Duodenal mucosa (tissue), 2 donors: ENCODE measurements around the gene RASSF4.

Experiments used
- H3K27ac ChIP-seq: one replicate; pipeline ENCODE4 v1.7.0; 2013; ENCODE audit warnings: low read depth, low read length
- H3K27me3 ChIP-seq, 2 donors: one replicate each; pipeline ENCODE4 v1.7.0; 2013; ENCODE audit warnings: low read length in 2 of 2, control low read depth in 1 of 2; ENCODE audit not compliant: insufficient read depth in 2 of 2, control insufficient read depth in 1 of 2
- H3K36me3 ChIP-seq, 2 donors: one replicate each; pipeline ENCODE4 v1.7.0; 2013; ENCODE audit warnings: low read length in 2 of 2, control low read depth in 1 of 2; ENCODE audit not compliant: insufficient read depth in 2 of 2, control insufficient read depth in 1 of 2
- H3K4me1 ChIP-seq, 2 donors: one replicate each; pipeline ENCODE4 v1.7.0; 2013; ENCODE audit warnings: low read length in 2 of 2, control low read depth in 1 of 2; ENCODE audit not compliant: insufficient read depth in 2 of 2, control insufficient read depth in 1 of 2
- H3K4me3 ChIP-seq, 2 donors: one replicate each; pipeline ENCODE4 v1.7.0; 2013; ENCODE audit warnings: low read length in 2 of 2, low read depth in 1 of 2
- H3K9ac ChIP-seq, 2 donors: one replicate each; pipeline ENCODE4 v1.7.0; 2013; ENCODE audit warnings: low read length in 2 of 2, low read depth in 1 of 2
- H3K9me3 ChIP-seq, 2 donors: one replicate each; pipeline ENCODE4 v1.7.0; 2013; ENCODE audit warnings: low read length in 2 of 2, control low read depth in 1 of 2; ENCODE audit not compliant: control insufficient read depth in 1 of 2

RASSF4 gene

DNA sequence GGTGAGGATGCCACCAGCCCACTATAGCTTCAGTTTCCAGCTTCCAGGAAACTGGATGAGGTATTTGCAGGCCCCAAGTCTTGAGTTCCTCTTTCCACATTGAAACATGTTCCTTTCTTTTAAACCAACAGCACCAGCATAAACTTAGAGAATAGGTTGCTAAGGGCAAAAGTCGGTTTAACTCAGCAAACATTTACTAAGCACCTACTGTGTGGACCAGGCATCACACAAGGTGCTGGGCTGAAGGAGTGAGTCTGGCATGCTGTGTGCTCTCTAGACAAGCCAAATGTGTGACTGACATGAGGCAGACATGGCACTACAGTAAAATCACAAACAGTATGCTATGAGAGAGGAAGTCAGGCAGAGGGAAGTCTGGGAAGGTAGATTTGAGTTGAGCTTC, 11.0 kb upstream of the RASSF4 start:
- no peak overlapping the region for H3K27ac ChIP-seq

DNA sequence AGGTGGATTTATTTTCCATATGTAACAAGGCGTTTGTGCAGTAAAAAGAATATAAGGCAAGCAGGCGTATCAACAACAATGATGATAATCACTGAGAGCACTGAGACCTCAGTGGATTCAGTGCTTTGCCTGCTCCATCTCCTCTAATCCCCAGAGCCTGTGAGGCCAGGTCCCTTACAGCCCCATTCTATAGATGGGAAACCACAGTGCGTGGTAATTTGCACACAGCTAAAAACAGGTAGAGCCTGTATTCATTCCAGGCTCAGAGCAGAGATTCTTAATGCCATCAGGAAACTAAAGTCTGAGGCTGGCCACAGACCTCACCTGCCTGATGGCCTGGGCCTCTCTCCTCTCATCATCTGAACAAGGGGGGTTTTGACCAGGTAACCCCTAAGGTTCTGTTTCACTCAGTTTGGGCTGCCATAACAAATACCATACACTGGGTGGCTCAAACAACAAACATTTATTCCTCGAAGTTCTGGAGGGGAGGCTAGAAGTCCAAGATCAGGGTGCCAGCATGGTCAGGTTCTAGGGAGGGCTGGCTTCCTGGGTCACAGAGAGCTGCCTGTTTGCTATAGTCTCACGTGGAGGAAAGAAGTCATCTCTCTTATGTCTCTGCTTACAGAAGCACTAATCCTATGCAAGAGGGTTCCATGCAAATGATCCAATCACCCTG, 10.3 kb upstream of the RASSF4 start:
- Histone ChIP-seq H3K36me3 (peaks cover 0 to 3% of the 10 kb centered on the region in 2 donors), H3K9ac (peak overlapping the region in 1 of 2 donors; percentile 11), H3K4me3 (no peak overlapping the region), H3K27me3 (no peaks in the 10 kb centered on the region), H3K4me1 (peaks cover 32 to 34% of the 10 kb centered on the region in 2 donors), H3K9me3 (peaks cover 0 to 5% of the 10 kb centered on the region in 2 donors), H3K27ac (no peak overlapping the region)

More for the DNA sequence above, 11.0 kb upstream of the RASSF4 start:
- Histone ChIP-seq H3K4me1 (peaks cover 32 to 34% of the 10 kb centered on the region in 2 donors), H3K36me3 (peaks cover 0 to under 1% of the 10 kb centered on the region in 2 donors), H3K9ac (no peak overlapping the region), H3K4me3 (no peak overlapping the region), H3K9me3 (peaks cover 0 to 7% of the 10 kb centered on the region in 2 donors), H3K27me3 (no peaks in the 10 kb centered on the region)

DNA sequence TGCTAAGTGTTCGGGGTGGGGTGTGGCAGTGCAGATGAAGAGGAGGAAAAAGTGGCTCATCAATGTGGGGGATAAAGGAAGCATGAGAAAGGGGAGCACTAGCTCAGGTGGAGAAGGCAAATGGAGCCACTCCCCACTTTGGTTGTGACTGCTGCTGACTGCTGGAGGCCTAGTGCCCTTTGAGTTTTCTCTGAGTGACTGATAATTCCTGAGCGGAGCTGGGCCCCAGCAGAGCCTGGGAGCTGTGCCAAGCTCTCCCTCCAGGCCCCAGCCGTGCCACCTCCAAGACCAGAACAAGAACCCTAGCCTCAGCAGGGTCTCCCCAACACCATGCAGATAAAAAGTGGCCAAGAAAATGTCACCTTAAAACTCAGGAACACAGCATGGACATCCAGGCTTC, 9.7 kb upstream of the RASSF4 start:
- Histone ChIP-seq H3K4me1 (peaks cover 32 to 34% of the 10 kb centered on the region in 2 donors), H3K9me3 (no peaks in the 10 kb centered on the region), H3K36me3 (peaks cover 0 to 3% of the 10 kb centered on the region in 2 donors), H3K27ac (no peak overlapping the region), H3K4me3 (no peak overlapping the region), H3K9ac (peak overlapping the region in 1 of 2 donors; percentile 11), H3K27me3 (no peaks in the 10 kb centered on the region)

DNA sequence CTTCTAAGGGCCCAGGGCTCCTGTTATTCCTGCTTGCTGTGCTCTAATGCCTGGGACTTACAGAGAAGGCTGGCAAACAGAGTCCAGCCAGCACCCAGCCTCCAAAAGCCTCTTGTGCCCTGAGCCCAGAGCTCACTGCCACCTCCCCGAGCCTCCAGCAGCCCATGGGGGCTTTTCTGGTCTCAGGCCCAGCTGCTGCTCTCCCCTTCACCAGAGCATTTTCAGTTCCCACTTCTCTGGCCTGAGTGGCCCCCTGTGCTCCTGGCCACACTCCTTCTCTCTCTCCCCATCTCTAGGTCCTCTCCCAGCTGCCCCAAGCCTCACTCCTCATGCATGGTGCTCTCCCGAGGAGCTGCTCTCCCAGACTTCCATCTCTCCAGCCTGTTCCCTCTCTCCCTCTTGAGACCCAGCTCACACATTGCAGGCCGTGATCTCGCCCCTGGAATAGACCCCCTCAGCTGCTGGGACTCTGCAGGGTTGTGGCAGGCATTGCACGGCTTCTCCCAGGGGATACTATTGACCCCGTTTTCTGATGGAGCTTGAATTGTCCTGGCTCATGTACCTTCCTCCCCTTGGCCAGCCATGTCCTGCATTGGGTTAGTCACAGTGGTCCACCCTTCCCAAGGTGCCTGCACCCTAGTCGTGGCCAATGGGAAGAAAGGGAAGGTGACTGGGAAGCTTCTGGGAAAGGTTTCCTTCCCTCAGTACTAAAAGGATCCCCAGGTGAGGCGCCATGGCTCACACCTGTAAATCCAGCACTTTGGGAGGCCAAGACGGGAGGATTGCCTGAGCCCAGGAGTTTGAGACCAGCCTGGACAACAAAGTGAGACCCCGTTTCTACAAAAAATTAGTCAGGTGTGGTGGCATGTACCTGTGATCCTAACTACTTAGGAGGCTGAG, 9.0 kb upstream of the RASSF4 start:
- H3K27ac ChIP-seq, result no peak overlapping the region

DNA sequence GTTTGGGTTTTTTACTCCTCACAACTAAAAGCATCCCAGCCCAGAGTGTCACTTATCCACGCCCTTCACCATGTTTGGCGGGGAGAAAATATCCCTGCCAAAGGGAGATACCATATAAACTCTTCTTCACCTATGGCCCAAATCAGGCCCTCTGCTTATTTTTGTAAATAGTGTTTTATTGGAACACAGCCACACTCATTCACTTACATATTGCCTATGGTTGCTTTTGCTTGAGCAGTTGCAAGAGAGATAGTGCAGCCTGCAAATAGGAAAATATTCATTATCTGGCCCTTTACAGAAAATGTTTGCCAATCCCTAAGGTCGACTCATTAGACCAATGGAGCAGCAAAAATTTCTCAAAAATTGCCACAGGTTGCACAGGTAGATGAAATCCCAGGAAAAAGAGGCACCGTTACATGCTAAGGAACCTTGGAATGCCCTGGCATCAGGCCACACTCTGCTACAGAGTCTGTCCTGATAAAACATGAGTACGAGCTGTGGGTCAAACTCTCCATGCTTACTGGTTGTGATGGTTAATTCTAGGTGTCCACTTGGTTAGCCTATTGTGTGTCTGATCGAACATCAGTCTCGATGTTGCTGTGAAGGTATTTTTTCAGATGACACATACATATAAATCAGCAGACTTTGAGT, 7.9 kb upstream of the RASSF4 start:
- Histone ChIP-seq H3K27ac (no peak overlapping the region), H3K9ac (no peak overlapping the region), H3K4me1 (peaks cover 26 to 27% of the 10 kb centered on the region in 2 donors), H3K27me3 (no peaks in the 10 kb centered on the region), H3K9me3 (no peaks in the 10 kb centered on the region), H3K4me3 (no peak overlapping the region), H3K36me3 (peaks cover 0 to 12% of the 10 kb centered on the region in 2 donors)

More for the DNA sequence above, 9.0 kb upstream of the RASSF4 start:
- Histone ChIP-seq H3K9me3 (no peaks in the 10 kb centered on the region), H3K9ac (no peak overlapping the region), H3K4me3 (no peak overlapping the region), H3K4me1 (peaks cover 32 to 34% of the 10 kb centered on the region in 2 donors), H3K27me3 (no peaks in the 10 kb centered on the region), H3K36me3 (peaks cover 0 to 4% of the 10 kb centered on the region in 2 donors)

DNA sequence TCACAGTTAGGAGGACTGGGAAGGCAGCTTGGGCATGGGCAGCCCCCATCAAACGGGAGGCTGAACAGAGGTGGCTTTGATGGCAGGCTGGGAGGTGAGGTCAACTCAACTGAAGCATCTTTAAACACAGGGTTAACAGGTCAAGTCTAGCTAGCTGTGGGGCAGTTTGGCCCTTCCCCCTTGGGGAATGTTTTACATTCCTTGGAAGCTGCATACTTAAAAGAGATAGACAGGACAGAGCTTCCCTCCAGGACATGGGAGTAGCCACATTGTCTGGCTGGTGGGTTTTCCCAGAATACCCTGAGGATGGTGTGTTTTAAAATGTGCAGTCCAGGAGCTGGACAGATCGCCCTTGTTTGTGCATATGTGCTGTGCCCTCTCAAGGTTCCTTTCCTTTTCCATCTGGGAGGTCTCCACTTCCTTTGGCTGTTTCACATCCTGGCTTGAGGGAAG, 6.8 kb upstream of the RASSF4 start:
- Histone ChIP-seq H3K4me1 (peaks cover 28 to 34% of the 10 kb centered on the region in 2 donors), H3K27ac (no peak overlapping the region), H3K36me3 (peaks cover 0 to 15% of the 10 kb centered on the region in 2 donors), H3K9me3 (no peaks in the 10 kb centered on the region), H3K4me3 (no peak overlapping the region), H3K27me3 (no peaks in the 10 kb centered on the region), H3K9ac (no peak overlapping the region)

DNA sequence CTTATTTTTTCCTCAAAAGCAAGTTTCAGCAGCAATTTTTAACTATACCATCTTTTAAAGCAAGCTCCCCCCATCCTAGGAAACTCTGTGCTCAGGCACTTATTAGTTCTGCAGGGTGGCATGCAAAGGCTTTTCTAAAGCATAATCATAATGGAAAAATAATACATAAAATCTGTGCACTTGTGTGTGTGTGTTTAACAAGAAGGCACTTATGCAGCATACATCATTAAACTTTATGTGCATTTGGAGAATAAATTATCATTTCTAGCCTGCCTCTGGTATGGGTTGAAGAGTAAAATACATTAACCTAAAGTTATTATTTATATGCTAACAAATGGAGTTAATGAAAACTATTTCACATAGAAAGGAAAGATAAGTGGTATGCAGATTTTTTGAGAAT, 5.6 kb upstream of the RASSF4 start:
- H3K27me3 ChIP-seq, result no peaks in the 10 kb centered on the region
- no peaks in the 10 kb centered on the region for H3K9me3 ChIP-seq
- H3K9ac ChIP-seq, result no peak overlapping the region
- H3K4me1 ChIP-seq, result peaks cover 30 to 37% of the 10 kb centered on the region in 2 donors
- peaks cover 0 to 15% of the 10 kb centered on the region in 2 donors for H3K36me3 ChIP-seq
- H3K27ac ChIP-seq, result no peak overlapping the region
- H3K4me3 ChIP-seq, result no peak overlapping the region

DNA sequence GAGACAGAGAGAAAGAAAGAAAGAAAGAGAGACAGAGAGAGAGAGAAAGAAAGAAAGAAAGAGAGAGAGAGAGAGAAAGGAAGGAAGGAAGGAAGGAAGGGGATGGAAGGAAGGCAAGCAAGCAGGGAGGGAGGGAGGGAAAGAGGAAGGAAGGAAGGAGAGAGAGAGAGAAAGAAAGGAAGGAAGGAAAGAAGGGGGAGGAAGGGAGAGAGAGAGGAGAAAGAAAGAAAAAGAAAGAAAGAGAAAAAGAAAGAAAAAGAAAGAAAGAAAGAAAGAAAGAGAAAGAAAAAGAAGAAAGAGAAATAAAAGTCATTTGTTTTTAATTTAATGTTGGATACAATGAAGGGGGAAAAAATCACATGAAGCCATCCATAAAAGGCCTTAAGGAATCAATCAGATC, 4.6 kb upstream of the RASSF4 start:
- Histone ChIP-seq H3K27ac (no peak overlapping the region), H3K36me3 (peaks cover 0 to 15% of the 10 kb centered on the region in 2 donors), H3K4me1 (peaks cover 24 to 28% of the 10 kb centered on the region in 2 donors), H3K27me3 (no peaks in the 10 kb centered on the region), H3K9me3 (no peaks in the 10 kb centered on the region), H3K9ac (no peak overlapping the region), H3K4me3 (no peak overlapping the region)

DNA sequence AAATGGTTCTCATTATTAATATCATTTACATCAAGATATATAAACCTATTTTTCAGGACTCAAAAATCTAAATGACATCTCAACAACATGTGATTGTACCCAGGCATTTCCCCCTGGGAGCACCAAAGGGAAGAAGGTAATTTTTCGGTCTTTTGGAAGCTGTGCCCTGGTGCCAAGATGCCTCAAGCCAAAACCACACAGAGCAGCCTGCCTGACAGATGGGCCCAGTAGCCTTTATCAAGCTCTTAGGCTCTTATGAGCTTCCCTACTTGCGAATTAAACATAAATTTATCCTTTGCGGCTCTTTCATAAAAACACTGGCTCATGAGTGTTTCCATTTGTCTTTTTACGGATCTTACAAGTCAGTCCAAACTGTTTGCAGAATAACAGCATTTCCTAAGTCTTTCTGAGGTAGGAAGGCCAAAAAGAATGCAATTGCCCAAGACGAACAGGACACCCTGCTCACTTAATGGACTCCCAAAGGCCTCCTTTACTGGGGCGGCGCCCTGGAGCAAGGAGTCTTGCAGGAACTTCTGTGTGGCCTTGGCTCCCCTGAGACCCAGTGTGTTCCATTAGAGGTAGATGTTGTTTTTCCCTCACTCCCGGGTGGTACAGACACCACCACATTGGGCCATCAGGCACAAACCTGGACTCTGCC, 4.1 kb upstream of the RASSF4 start:
- Histone ChIP-seq H3K36me3 (peaks cover 0 to 15% of the 10 kb centered on the region in 2 donors), H3K4me3 (no peak overlapping the region), H3K27ac (no peak overlapping the region), H3K9ac (no peak overlapping the region), H3K9me3 (no peaks in the 10 kb centered on the region), H3K27me3 (no peaks in the 10 kb centered on the region), H3K4me1 (peaks cover 22 to 23% of the 10 kb centered on the region in 2 donors)
